WTC11 (cell line): Measurements from ENCODE around the gene SPIRE1. TPM values are rescaled to one million over a fixed set of nuclear protein-coding genes. Genes with fewer than 3 reads are reported as not detected.

Experiments
- ATAC-seq: fragments of 200-7000 bp; cut with Tn5 transposase; 2 replicates; pipeline ENCODE4 v1.10.0; 2021; ENCODE audit warnings: mild to moderate bottlenecking, moderate library complexity
- CTCF ChIA-PET: fragments of 300-600 bp; sonication (Branson Sonifier 250); formaldehyde crosslinking; loops from one replicate; lab custom pipeline; 2021; ENCODE audit warnings: antibody characterized with exemption; lab: Charles Lee
- POLR2A ChIA-PET: fragments of 350-600 bp; sonication (Branson Sonifier 250); formaldehyde crosslinking; loops from one replicate; lab custom pipeline; 2021; ENCODE audit warnings: antibody characterized with exemption; lab: Charles Lee
- DNase-seq: peaks from one replicate; pipeline ENCODE4 v3.0.0; 2021; ENCODE audit warnings: low spot score
- H3K27ac Mint-ChIP-seq: 2 replicates; pipeline ENCODE4 v1.8.0; 2021; ENCODE audit warnings: mixed read lengths
- H3K27me3 Mint-ChIP-seq: 2 replicates; pipeline ENCODE4 v1.8.0; 2021; ENCODE audit warnings: low read depth, mild to moderate bottlenecking, moderate library complexity, mixed read lengths
- H3K36me3 Mint-ChIP-seq: 2 replicates; pipeline ENCODE4 v1.8.0; 2021; ENCODE audit warnings: mixed read lengths
- H3K4me1 Mint-ChIP-seq: 2 replicates; pipeline ENCODE4 v1.8.0; 2022; ENCODE audit warnings: mixed read lengths
- H3K4me3 Mint-ChIP-seq: 2 replicates; pipeline ENCODE4 v1.8.0; 2021; ENCODE audit warnings: mild to moderate bottlenecking, moderate library complexity, mixed read lengths
- H3K9me3 Mint-ChIP-seq: 2 replicates; pipeline ENCODE4 v1.8.0; 2021; ENCODE audit warnings: mixed read lengths
- ARID4B ChIP-seq: sonication (generic); formaldehyde crosslinking; IDR thresholded peaks from 2 replicates; pipeline ENCODE4 v1.8.0; 2023; ENCODE audit warnings: missing genetic modification reagents, mild to moderate bottlenecking, borderline replicate concordance
- ATF2 ChIP-seq: sonication (generic); formaldehyde crosslinking; IDR thresholded peaks from 2 replicates; pipeline ENCODE4 v1.8.1; 2022; ENCODE audit warnings: low read depth, missing genetic modification reagents, borderline replicate concordance
- CREB1 ChIP-seq: sonication (generic); formaldehyde crosslinking; IDR thresholded peaks from 2 replicates; pipeline ENCODE4 v1.8.0; 2023; ENCODE audit warnings: mild to moderate bottlenecking, missing genetic modification reagents
- ESRRA ChIP-seq: sonication (generic); formaldehyde crosslinking; IDR thresholded peaks from 2 replicates; pipeline ENCODE4 v1.8.1; 2022; ENCODE audit warnings: mild to moderate bottlenecking, missing genetic modification reagents, borderline replicate concordance
- FOXK1 ChIP-seq: sonication (generic); formaldehyde crosslinking; IDR thresholded peaks from 2 replicates; pipeline ENCODE4 v1.8.0; 2022; ENCODE audit warnings: mild to moderate bottlenecking, moderate library complexity, missing genetic modification reagents
- GRHL2 ChIP-seq: fragments of 250-450 bp; sonication (Bioruptor Pico); IDR thresholded peaks from 2 replicates; pipeline ENCODE4 v1.8.0; 2022; ENCODE audit warnings: mild to moderate bottlenecking, moderate library complexity; ENCODE audit not compliant: insufficient replicate concordance, severe bottlenecking
- GTF2I ChIP-seq: fragments of 250-450 bp; sonication (Bioruptor Pico); conservative IDR thresholded peaks from 2 replicates; pipeline ENCODE4 v1.4.0; 2021; ENCODE audit warnings: mild to moderate bottlenecking
- HMGA2 ChIP-seq: fragments of 250-450 bp; sonication (Bioruptor Pico); IDR thresholded peaks from 2 replicates; pipeline ENCODE4 v1.4.0; 2021; ENCODE audit warnings: mild to moderate bottlenecking, moderate library complexity
- HMGXB4 ChIP-seq: sonication (generic); formaldehyde crosslinking; IDR thresholded peaks from 2 replicates; pipeline ENCODE4 v1.8.1; 2023; ENCODE audit warnings: mild to moderate bottlenecking, moderate library complexity, missing genetic modification reagents
- NFYB ChIP-seq: sonication (generic); formaldehyde crosslinking; conservative IDR thresholded peaks from 2 replicates; pipeline ENCODE4 v1.8.0; 2022; ENCODE audit warnings: low read depth, missing genetic modification reagents
- NR1H2 ChIP-seq: sonication (generic); formaldehyde crosslinking; IDR thresholded peaks from 2 replicates; pipeline ENCODE4 v1.9.0; 2021; ENCODE audit warnings: mild to moderate bottlenecking, moderate library complexity, missing genetic modification reagents
- PREB ChIP-seq: sonication (generic); formaldehyde crosslinking; IDR thresholded peaks from 2 replicates; pipeline ENCODE4 v1.8.1; 2022; ENCODE audit warnings: mild to moderate bottlenecking, missing genetic modification reagents, moderate library complexity, borderline replicate concordance
- RORB ChIP-seq: fragments of 250-450 bp; sonication (Bioruptor Pico); IDR thresholded peaks from 2 replicates; pipeline ENCODE4 v1.9.0; 2021; ENCODE audit warnings: mild to moderate bottlenecking
- SMAD3 ChIP-seq: sonication (generic); formaldehyde crosslinking; IDR thresholded peaks from 2 replicates; pipeline ENCODE4 v1.8.0; 2022; ENCODE audit warnings: missing genetic modification reagents, mild to moderate bottlenecking, borderline replicate concordance
- TP53 ChIP-seq: sonication (generic); formaldehyde crosslinking; IDR thresholded peaks from 2 replicates; pipeline ENCODE4 v1.8.1; 2023; ENCODE audit warnings: mild to moderate bottlenecking, missing genetic modification reagents
- ZNF138 ChIP-seq: sonication (generic); formaldehyde crosslinking; conservative IDR thresholded peaks from 2 replicates; pipeline ENCODE4 v1.8.1; 2022; ENCODE audit warnings: mild to moderate bottlenecking, moderate library complexity, missing genetic modification reagents
- ZNF232 ChIP-seq: sonication (generic); formaldehyde crosslinking; IDR thresholded peaks from 2 replicates; pipeline ENCODE4 v1.8.0; 2022; ENCODE audit warnings: mild to moderate bottlenecking, missing genetic modification reagents
- total RNA-seq: library from RNA; stranded (reverse); gene quantifications from 3 replicates; pipeline ENCODE4 v1.2.3, GENCODE V29; 2021
- TF ChIP-seq, protein P1 (sequence below): fragments of 250-450 bp; sonication (Bioruptor Pico); IDR thresholded peaks from 2 replicates; pipeline ENCODE4 v1.9.0; 2021; ENCODE audit warnings: mild to moderate bottlenecking, borderline replicate concordance
- TF ChIP-seq, protein P2 (sequence below): sonication (generic); formaldehyde crosslinking; conservative IDR thresholded peaks from 2 replicates; pipeline ENCODE4 v1.8.1; 2022; ENCODE audit warnings: mild to moderate bottlenecking, missing genetic modification reagents

Gene SPIRE1
- total RNA-seq, 1 experiment from 2014 or later = 19.3 TPM

DNA sequence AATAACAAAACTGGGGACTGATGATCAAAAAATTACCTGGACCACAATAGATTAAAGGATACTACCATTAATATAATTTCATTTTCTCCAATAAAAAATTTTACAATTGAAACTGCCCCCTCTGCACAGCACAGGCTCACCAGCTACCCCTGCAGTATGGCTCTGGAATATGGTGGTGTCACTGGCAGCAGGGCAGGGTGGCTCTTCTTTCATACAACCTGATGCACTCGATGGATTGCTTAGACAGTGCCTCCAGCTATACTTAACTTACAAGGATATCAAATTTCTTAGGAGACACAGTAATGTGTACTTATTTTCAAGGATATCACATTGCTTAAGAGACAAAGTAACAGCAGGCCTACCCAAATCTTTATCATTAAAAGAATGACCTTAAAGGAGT lies 126.2 kb downstream of the SPIRE1 start (continued):
- TF ChIP-seq ATF2 (CRISPR knock-in tag) (no peak), ZNF138 (CRISPR knock-in tag) (no peak), NFYB (CRISPR knock-in tag) (no peak), RORB (CRISPR knock-in tag) (no peak), CREB1 (CRISPR knock-in tag) (no peak)

DNA sequence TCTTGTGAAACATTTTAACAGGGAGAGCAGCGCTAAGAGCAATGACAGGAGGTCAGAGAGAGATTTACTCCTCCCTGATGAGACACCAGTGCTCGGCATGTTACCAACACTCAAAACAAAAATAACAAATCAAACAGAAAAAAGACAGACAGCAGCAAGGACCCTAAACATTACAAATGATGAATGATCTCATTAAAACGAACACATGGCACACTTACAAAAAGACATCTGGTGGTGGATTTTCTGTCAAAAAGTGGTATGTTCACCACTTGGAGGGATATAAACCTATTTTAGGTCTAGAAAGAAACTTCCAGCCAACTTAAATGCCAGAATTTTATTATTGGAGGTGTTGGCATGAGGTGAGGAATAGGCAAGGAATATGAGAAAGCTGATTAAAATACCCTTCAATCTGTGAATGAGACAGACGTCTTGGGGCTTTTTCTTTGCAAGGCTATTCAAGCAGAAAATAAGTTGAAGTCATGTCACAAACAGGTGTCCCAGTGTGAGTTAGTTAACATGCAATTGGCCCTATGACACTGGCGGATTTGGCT lies 137.4 kb downstream of the SPIRE1 start:
- ATAC-seq = no peak
- POLR2A ChIA-PET = no interaction called here
- no peak overlapping the region for H3K4me3 Mint-ChIP-seq
- no peak for TF ChIP-seq TP53
- no peak for TF ChIP-seq NR1H2
- no peak for TF ChIP-seq ARID4B (CRISPR knock-in tag)
- TF ChIP-seq HMGA2 = no peak
- TF ChIP-seq, all 79 proteins: peak for 0
- no peak for DNase-seq
- CTCF ChIA-PET = interaction anchor here (1.0 kb wide), 1 partner anchor 19 kb away, joined by 4 read pairs; no protein-coding TSS in a partner anchor
- no peaks in the 10 kb centered on the region for H3K36me3 Mint-ChIP-seq
- no peaks in the 10 kb centered on the region for H3K9me3 Mint-ChIP-seq
- no peaks in the 10 kb centered on the region for H3K27me3 Mint-ChIP-seq
- peaks cover 7% of the 10 kb centered on the region for H3K4me1 Mint-ChIP-seq
- H3K27ac Mint-ChIP-seq = no peak overlapping the region

DNA sequence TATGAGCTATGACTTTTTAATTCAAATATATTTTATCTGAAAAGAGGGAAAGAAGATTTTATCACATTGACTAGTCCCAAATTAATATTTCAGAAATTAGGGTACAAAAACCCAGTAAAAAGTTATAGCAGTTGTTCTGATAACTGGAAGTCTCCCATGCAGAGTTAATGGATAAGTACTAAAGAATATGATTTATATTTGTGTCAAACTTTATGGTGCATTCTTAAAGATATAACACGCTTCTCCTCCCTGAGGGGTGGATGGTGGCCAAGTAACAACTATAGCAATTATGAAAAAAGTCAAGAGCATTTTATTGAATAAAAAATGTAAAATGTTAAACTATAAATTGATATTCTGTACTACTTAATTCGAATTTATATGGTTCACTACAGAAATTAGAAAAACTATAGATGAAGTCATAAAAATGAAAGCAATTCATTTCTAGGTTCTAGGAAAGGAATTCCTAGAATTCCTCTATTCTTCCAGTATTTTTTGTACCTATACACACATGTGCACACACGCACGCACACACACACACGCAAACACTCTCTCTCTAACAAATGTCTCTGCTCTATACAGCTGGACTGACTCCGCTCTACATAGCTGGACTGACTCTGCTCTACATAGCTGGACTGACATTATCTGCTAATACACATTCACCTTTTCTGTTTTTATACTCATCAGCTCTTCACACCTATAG lies 138.9 kb downstream of the SPIRE1 start:
- CTCF ChIA-PET = interaction anchor here (0.7 kb wide), 1 partner anchor 14 kb away, joined by 3 read pairs; no protein-coding TSS in a partner anchor
- ATAC-seq (no peak), DNase-seq (no peak)
- Mint-ChIP-seq H3K27me3 (no peaks in the 10 kb centered on the region), H3K36me3 (no peaks in the 10 kb centered on the region), H3K4me1 (peaks cover 8% of the 10 kb centered on the region), H3K9me3 (no peaks in the 10 kb centered on the region), H3K27ac (no peak overlapping the region), H3K4me3 (no peak overlapping the region)
- POLR2A ChIA-PET = interaction anchor here (0.6 kb wide), 1 partner anchor 175 kb away, joined by 3 read pairs; no protein-coding TSS in a partner anchor
- TF ChIP-seq PREB (no peak), GRHL2 (CRISPR knock-in tag) (no peak), ZNF232 (CRISPR knock-in tag) (no peak), FOXK1 (CRISPR knock-in tag) (no peak), GTF2I (no peak), ESRRA (CRISPR knock-in tag) (no peak), HMGXB4 (CRISPR knock-in tag) (no peak), SMAD3 (no peak)
- TF ChIP-seq, protein P1, sequence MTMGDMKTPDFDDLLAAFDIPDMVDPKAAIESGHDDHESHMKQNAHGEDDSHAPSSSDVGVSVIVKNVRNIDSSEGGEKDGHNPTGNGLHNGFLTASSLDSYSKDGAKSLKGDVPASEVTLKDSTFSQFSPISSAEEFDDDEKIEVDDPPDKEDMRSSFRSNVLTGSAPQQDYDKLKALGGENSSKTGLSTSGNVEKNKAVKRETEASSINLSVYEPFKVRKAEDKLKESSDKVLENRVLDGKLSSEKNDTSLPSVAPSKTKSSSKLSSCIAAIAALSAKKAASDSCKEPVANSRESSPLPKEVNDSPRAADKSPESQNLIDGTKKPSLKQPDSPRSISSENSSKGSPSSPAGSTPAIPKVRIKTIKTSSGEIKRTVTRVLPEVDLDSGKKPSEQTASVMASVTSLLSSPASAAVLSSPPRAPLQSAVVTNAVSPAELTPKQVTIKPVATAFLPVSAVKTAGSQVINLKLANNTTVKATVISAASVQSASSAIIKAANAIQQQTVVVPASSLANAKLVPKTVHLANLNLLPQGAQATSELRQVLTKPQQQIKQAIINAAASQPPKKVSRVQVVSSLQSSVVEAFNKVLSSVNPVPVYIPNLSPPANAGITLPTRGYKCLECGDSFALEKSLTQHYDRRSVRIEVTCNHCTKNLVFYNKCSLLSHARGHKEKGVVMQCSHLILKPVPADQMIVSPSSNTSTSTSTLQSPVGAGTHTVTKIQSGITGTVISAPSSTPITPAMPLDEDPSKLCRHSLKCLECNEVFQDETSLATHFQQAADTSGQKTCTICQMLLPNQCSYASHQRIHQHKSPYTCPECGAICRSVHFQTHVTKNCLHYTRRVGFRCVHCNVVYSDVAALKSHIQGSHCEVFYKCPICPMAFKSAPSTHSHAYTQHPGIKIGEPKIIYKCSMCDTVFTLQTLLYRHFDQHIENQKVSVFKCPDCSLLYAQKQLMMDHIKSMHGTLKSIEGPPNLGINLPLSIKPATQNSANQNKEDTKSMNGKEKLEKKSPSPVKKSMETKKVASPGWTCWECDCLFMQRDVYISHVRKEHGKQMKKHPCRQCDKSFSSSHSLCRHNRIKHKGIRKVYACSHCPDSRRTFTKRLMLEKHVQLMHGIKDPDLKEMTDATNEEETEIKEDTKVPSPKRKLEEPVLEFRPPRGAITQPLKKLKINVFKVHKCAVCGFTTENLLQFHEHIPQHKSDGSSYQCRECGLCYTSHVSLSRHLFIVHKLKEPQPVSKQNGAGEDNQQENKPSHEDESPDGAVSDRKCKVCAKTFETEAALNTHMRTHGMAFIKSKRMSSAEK (CRISPR knock-in tag) = no peak
- TF ChIP-seq, protein P2, sequence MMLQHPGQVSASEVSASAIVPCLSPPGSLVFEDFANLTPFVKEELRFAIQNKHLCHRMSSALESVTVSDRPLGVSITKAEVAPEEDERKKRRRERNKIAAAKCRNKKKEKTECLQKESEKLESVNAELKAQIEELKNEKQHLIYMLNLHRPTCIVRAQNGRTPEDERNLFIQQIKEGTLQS (CRISPR knock-in tag) = no peak
